ENCODE data around the gene TRIM28.

TRIM28 gene

GRCh38 chr19:58578012-58578925 is 34.4 kb downstream of the TRIM28 start:
- H3K4me1 ChIP-seq (ENCODE audit: control insufficient read depth in 1 of 2, insufficient read depth in 2 of 2, low read length in 2 of 2): peaks cover 6 to 22% of the 10 kb centered on the region in 2 donors
- H3K27me3 ChIP-seq (ENCODE audit: low read depth, low read length): no peaks in the 10 kb centered on the region
- H3K4me3 ChIP-seq (ENCODE audit: low read depth in 1 of 2, low read length in 2 of 2): no peak overlapping the region
- no peaks in the 10 kb centered on the region for H3K9me3 ChIP-seq (ENCODE audit: control insufficient read depth in 1 of 2, low read length in 2 of 2)
- no peak overlapping the region for H3K27ac ChIP-seq (ENCODE audit: low read length)
- peaks cover 14 to 16% of the 10 kb centered on the region in 2 donors for H3K36me3 ChIP-seq (ENCODE audit: control insufficient read depth in 1 of 2, insufficient read depth in 2 of 2, low read length in 2 of 2)

GRCh38 chr19:58579473-58580142 is 35.7 kb downstream of the TRIM28 start:
- H3K27me3 ChIP-seq (ENCODE audit: low read depth, low read length): no peaks in the 10 kb centered on the region
- H3K4me1 ChIP-seq (ENCODE audit: control insufficient read depth in 1 of 2, insufficient read depth in 2 of 2, low read length in 2 of 2): peaks cover 0 to 14% of the 10 kb centered on the region in 2 donors
- H3K4me3 ChIP-seq (ENCODE audit: low read depth in 1 of 2, low read length in 2 of 2): no peak overlapping the region
- peaks cover 20 to 23% of the 10 kb centered on the region in 2 donors for H3K36me3 ChIP-seq (ENCODE audit: control insufficient read depth in 1 of 2, insufficient read depth in 2 of 2, low read length in 2 of 2)
- no peaks in the 10 kb centered on the region for H3K9me3 ChIP-seq (ENCODE audit: control insufficient read depth in 1 of 2, low read length in 2 of 2)
- no peak overlapping the region for H3K27ac ChIP-seq (ENCODE audit: low read length)

GRCh38 chr19:58581227-58582141 is 37.6 kb downstream of the TRIM28 start:
- peaks cover 20 to 26% of the 10 kb centered on the region in 2 donors for H3K36me3 ChIP-seq (ENCODE audit: control insufficient read depth in 1 of 2, insufficient read depth in 2 of 2, low read length in 2 of 2)
- H3K4me1 ChIP-seq (ENCODE audit: control insufficient read depth in 1 of 2, insufficient read depth in 2 of 2, low read length in 2 of 2): peaks cover 0 to 13% of the 10 kb centered on the region in 2 donors
- H3K9me3 ChIP-seq (ENCODE audit: control insufficient read depth in 1 of 2, low read length in 2 of 2): no peaks in the 10 kb centered on the region
- H3K27me3 ChIP-seq (ENCODE audit: low read depth, low read length): no peaks in the 10 kb centered on the region
- peak overlapping the region; percentile 61 for H3K27ac ChIP-seq (ENCODE audit: low read length)
- H3K4me3 ChIP-seq (ENCODE audit: low read depth in 1 of 2, low read length in 2 of 2): no peak overlapping the region

- peaks cover 0 to 6% of the 10 kb centered on the region in 2 donors for H3K4me1 ChIP-seq (ENCODE audit: control insufficient read depth in 1 of 2, insufficient read depth in 2 of 2, low read length in 2 of 2)
Observed at GRCh38 chr19:58582985-58583384, 39.1 kb downstream of the TRIM28 start.

GRCh38 chr19:58584498-58585441 is 40.9 kb downstream of the TRIM28 start:
- Histone ChIP-seq H3K9me3 (ENCODE audit: control insufficient read depth in 1 of 2, low read length in 2 of 2) (no peaks in the 10 kb centered on the region), H3K27ac (ENCODE audit: low read length) (no peak overlapping the region), H3K4me3 (ENCODE audit: low read depth in 1 of 2, low read length in 2 of 2) (no peak overlapping the region), H3K4me1 (ENCODE audit: control insufficient read depth in 1 of 2, insufficient read depth in 2 of 2, low read length in 2 of 2) (peaks cover 0 to 6% of the 10 kb centered on the region in 2 donors), H3K27me3 (ENCODE audit: low read depth, low read length) (no peaks in the 10 kb centered on the region), H3K36me3 (ENCODE audit: control insufficient read depth in 1 of 2, insufficient read depth in 2 of 2, low read length in 2 of 2) (peaks cover 20 to 26% of the 10 kb centered on the region in 2 donors)

More at GRCh38 chr19:58582985-58583384, 39.1 kb downstream of the TRIM28 start:
- H3K36me3 ChIP-seq (ENCODE audit: control insufficient read depth in 1 of 2, insufficient read depth in 2 of 2, low read length in 2 of 2): peaks cover 20 to 26% of the 10 kb centered on the region in 2 donors
- no peak overlapping the region for H3K27ac ChIP-seq (ENCODE audit: low read length)
- no peaks in the 10 kb centered on the region for H3K27me3 ChIP-seq (ENCODE audit: low read depth, low read length)
- H3K9me3 ChIP-seq (ENCODE audit: control insufficient read depth in 1 of 2, low read length in 2 of 2): no peaks in the 10 kb centered on the region
- no peak overlapping the region for H3K4me3 ChIP-seq (ENCODE audit: low read depth in 1 of 2, low read length in 2 of 2)

- Histone ChIP-seq H3K9me3 (ENCODE audit: control insufficient read depth in 1 of 2, low read length in 2 of 2) (no peaks in the 10 kb centered on the region), H3K4me3 (ENCODE audit: low read depth in 1 of 2, low read length in 2 of 2) (no peak overlapping the region), H3K36me3 (ENCODE audit: control insufficient read depth in 1 of 2, insufficient read depth in 2 of 2, low read length in 2 of 2) (peaks cover 20 to 26% of the 10 kb centered on the region in 2 donors), H3K27ac (ENCODE audit: low read length) (no peak overlapping the region), H3K4me1 (ENCODE audit: control insufficient read depth in 1 of 2, insufficient read depth in 2 of 2, low read length in 2 of 2) (peaks cover 0 to 6% of the 10 kb centered on the region in 2 donors), H3K27me3 (ENCODE audit: low read depth, low read length) (no peaks in the 10 kb centered on the region)
Observed at GRCh38 chr19:58585442-58586132, 41.7 kb downstream of the TRIM28 start.

- peaks cover 20 to 26% of the 10 kb centered on the region in 2 donors for H3K36me3 ChIP-seq (ENCODE audit: control insufficient read depth in 1 of 2, insufficient read depth in 2 of 2, low read length in 2 of 2)
- H3K9me3 ChIP-seq (ENCODE audit: control insufficient read depth in 1 of 2, low read length in 2 of 2): no peaks in the 10 kb centered on the region
- no peak overlapping the region for H3K27ac ChIP-seq (ENCODE audit: low read length)
- H3K4me1 ChIP-seq (ENCODE audit: control insufficient read depth in 1 of 2, insufficient read depth in 2 of 2, low read length in 2 of 2): peaks cover 0 to 5% of the 10 kb centered on the region in 2 donors
- H3K4me3 ChIP-seq (ENCODE audit: low read depth in 1 of 2, low read length in 2 of 2): no peak overlapping the region
- no peaks in the 10 kb centered on the region for H3K27me3 ChIP-seq (ENCODE audit: low read depth, low read length)
Observed at GRCh38 chr19:58586133-58586765, 42.4 kb downstream of the TRIM28 start.

Data from muscle layer of duodenum (tissue), 2 donors.